K562 (cell line): Measurements from ENCODE around the gene RPL11. TPM values are rescaled to one million over a fixed set of nuclear protein-coding genes. Genes with fewer than 3 reads are reported as not detected.

Experiments used
- ATAC-seq: fragments of 200-7000 bp; cut with Tn5 transposase; 3 replicates; pipeline ENCODE4 v1.9.1; 2020; ENCODE audit warnings: moderate library complexity
- BruUV-seq: library from RNA; stranded (reverse); fragments of 400-500 nt; replicated peaks from 2 replicates; lab custom pipeline; 2021; lab: Mats Ljungman, UMichigan
- CTCF ChIA-PET: fragments of 300-600 bp; formaldehyde crosslinking; extraction: SDS; loops from one replicate; lab custom pipeline; 2021; ENCODE audit warnings: low intra/inter-chr PET ratio; lab: Yijun Ruan, JAX
- POLR2A ChIA-PET: fragments of 300-600, 350-650 bp; sonication (Branson Sonifier 250); formaldehyde crosslinking; extraction: SDS; loops from one replicate; lab custom pipeline; 2021; ENCODE audit warnings: antibody characterized with exemption, inconsistent platforms; lab: Yijun Ruan, JAX
- DNase-seq, 4 experiments: peaks; one replicate each; pipeline versions ENCODE4 v3.0.0 to v3.0.0-alpha.2; 2011 to 2018; ENCODE audit warnings: low spot score in 3 of 4, mixed read lengths in 3 of 4; ENCODE audit errors: extremely low read depth in 1 of 4
- FAIRE-seq: peaks from 2 replicates; lab custom pipeline; 2011; peaks lifted over from hg19 to GRCh38; lab: Jason Lieb, UNC
- H2AFZ ChIP-seq: 2 replicates; pipeline ENCODE4 v1.6.0; 2011; ENCODE audit warnings: low read depth, low read length, control low read depth, inconsistent platforms
- H3K27ac ChIP-seq: fragments of 200-600 bp; 3 replicates; pipeline ENCODE4 v1.8.0; 2011; ENCODE audit warnings: low read depth, mild to moderate bottlenecking, control low read depth, inconsistent platforms, low read length, moderate library complexity, mixed read lengths; ENCODE audit errors: extremely low read depth
- H3K27me3 ChIP-seq, 2 experiments: fragments of 300-600 bp in 1 of 2; 2 replicates in 1 of 2; 3 replicates in 1 of 2; pipeline versions ENCODE4 v1.6.0 to v1.8.0; 2011; ENCODE audit warnings: inconsistent platforms in 2 of 2, low read length in 2 of 2, mild to moderate bottlenecking in 1 of 2, mixed read lengths in 1 of 2, moderate library complexity in 1 of 2; ENCODE audit not compliant: control insufficient read depth in 2 of 2, insufficient read depth in 2 of 2
- H3K36me3 ChIP-seq: fragments of 300-600 bp; 3 replicates; pipeline ENCODE4 v1.8.0; 2011; ENCODE audit warnings: mild to moderate bottlenecking, low read length, inconsistent platforms; ENCODE audit not compliant: control insufficient read depth, insufficient read depth
- H3K4me1 ChIP-seq, 2 experiments: fragments of 200-600 bp in 1 of 2; replicated peaks in 1 of 2; 2 replicates in 1 of 2; 3 replicates in 1 of 2; pipeline versions ENCODE4 v1.5.1 to v1.8.0; 2011; ENCODE audit warnings: inconsistent platforms in 2 of 2, low read length in 2 of 2, mild to moderate bottlenecking in 1 of 2, mixed read lengths in 1 of 2, moderate library complexity in 1 of 2; ENCODE audit not compliant: control insufficient read depth in 2 of 2, insufficient read depth in 2 of 2
- H3K4me2 ChIP-seq: 2 replicates; pipeline ENCODE4 v1.6.1; 2011; ENCODE audit warnings: low read length, control low read depth, inconsistent platforms, mixed read lengths; ENCODE audit not compliant: insufficient read depth
- H3K4me3 ChIP-seq: fragments of 200-600 bp; sonication (generic), shearing (Covaris generic); 2 replicates; pipeline ENCODE4 v1.5.1; 2016; ENCODE audit warnings: control low read depth, inconsistent platforms
- H3K79me2 ChIP-seq: fragments of 200-600 bp; 3 replicates; pipeline ENCODE4 v1.8.0; 2011; ENCODE audit warnings: low read length, inconsistent platforms; ENCODE audit not compliant: control insufficient read depth, insufficient read depth
- H3K9ac ChIP-seq, 2 experiments: 2 replicates each; pipeline versions ENCODE4 v1.6.0 to v1.6.1; 2011; ENCODE audit warnings: low read depth in 2 of 2, low read length in 2 of 2, control low read depth in 1 of 2, inconsistent platforms in 1 of 2, mild to moderate bottlenecking in 1 of 2, mixed read lengths in 1 of 2; ENCODE audit not compliant: insufficient read depth in 1 of 2
- H3K9me1 ChIP-seq: one replicate; pipeline ENCODE4 v1.6.0; 2011; ENCODE audit warnings: inconsistent platforms, mild to moderate bottlenecking, low read length, moderate library complexity; ENCODE audit not compliant: control insufficient read depth, insufficient read depth
- H3K9me3 ChIP-seq: replicated peaks from 2 replicates; pipeline ENCODE4 v1.5.1; 2011; ENCODE audit warnings: low read depth, low read length, inconsistent platforms; ENCODE audit not compliant: control insufficient read depth, insufficient read depth
- H4K20me1 ChIP-seq: replicated peaks from 2 replicates; pipeline ENCODE4 v1.6.1; 2011; ENCODE audit warnings: low read length, inconsistent platforms, mixed read lengths; ENCODE audit not compliant: control insufficient read depth, insufficient read depth
- BCOR ChIP-seq: fragments of 450-650 bp; IDR thresholded peaks from 2 replicates; pipeline ENCODE4 v1.6.1; 2016
- BRD9 ChIP-seq: fragments of 450-650 bp; IDR thresholded peaks from 2 replicates; pipeline ENCODE4 v1.6.1; 2018; ENCODE audit warnings: low read depth; ENCODE audit not compliant: partially characterized antibody
- CREB1 ChIP-seq, 2 experiments: sonication (generic) in 1 of 2; formaldehyde crosslinking in 1 of 2; IDR thresholded peaks; 2 replicates each; pipeline versions ENCODE4 v1.6.1 to v1.8.0; 2012 to 2022; ENCODE audit warnings: inconsistent platforms in 1 of 2, mild to moderate bottlenecking in 1 of 2, missing genetic modification reagents in 1 of 2, moderate library complexity in 1 of 2
- CXXC5 ChIP-seq: fragments of 250-450 bp; sonication (Bioruptor Pico); IDR thresholded peaks from 2 replicates; pipeline ENCODE4 v1.8.0; 2022; ENCODE audit warnings: inconsistent platforms, mild to moderate bottlenecking, moderate library complexity
- FIP1L1 ChIP-seq: fragments of 200-400 bp; formaldehyde crosslinking; IDR thresholded peaks from 2 replicates; pipeline ENCODE4 v1.6.1; 2018; ENCODE audit warnings: mild to moderate bottlenecking, low read depth, low read length; ENCODE audit not compliant: poor library complexity, severe bottlenecking
- FOXA1 ChIP-seq: fragments of 450-650 bp; IDR thresholded peaks from 2 replicates; pipeline ENCODE4 v1.6.1; 2016; ENCODE audit warnings: mild to moderate bottlenecking, borderline replicate concordance
- GTF2F1 ChIP-seq: IDR thresholded peaks from 2 replicates; pipeline ENCODE4 v1.6.1; 2011; ENCODE audit warnings: low read depth, low read length, improper control_type of control experiment
- HDAC2 ChIP-seq: fragments of 450-650 bp; IDR thresholded peaks from 2 replicates; pipeline ENCODE4 v1.6.1; 2016; ENCODE audit warnings: mild to moderate bottlenecking
- KDM1A ChIP-seq, 2 experiments: fragments of 450-650 bp; IDR thresholded peaks; 2 replicates each; pipeline ENCODE4 v1.6.1; 2016; ENCODE audit warnings: mild to moderate bottlenecking in 2 of 2
- MTA2 ChIP-seq: fragments of 450-650 bp; IDR thresholded peaks from 2 replicates; pipeline ENCODE4 v1.6.1; 2016; ENCODE audit warnings: low read depth
- NCOR1 ChIP-seq: fragments of 450-650 bp; IDR thresholded peaks from 2 replicates; pipeline ENCODE4 v1.6.1; 2016; ENCODE audit warnings: mild to moderate bottlenecking, moderate library complexity
- RBM25 ChIP-seq: fragments of 200-400 bp; formaldehyde crosslinking; IDR thresholded peaks from 2 replicates; pipeline ENCODE4 v1.6.1; 2018; ENCODE audit warnings: low read length, low read depth, moderate library complexity; ENCODE audit not compliant: severe bottlenecking
- SMARCA5 ChIP-seq: fragments of 450-650 bp; IDR thresholded peaks from 2 replicates; pipeline ENCODE4 v1.6.1; 2016
- SRSF3 ChIP-seq: fragments of 200-400 bp; formaldehyde crosslinking; IDR thresholded peaks from 2 replicates; pipeline ENCODE4 v1.6.1; 2016; ENCODE audit warnings: mild to moderate bottlenecking, low read length, moderate library complexity; ENCODE audit not compliant: insufficient read depth
- TCF3 ChIP-seq: sonication (generic); formaldehyde crosslinking; IDR thresholded peaks from 2 replicates; pipeline ENCODE4 v1.4.0; 2020; ENCODE audit warnings: mild to moderate bottlenecking, missing genetic modification reagents
- TEAD2 ChIP-seq: fragments of 450-650 bp; IDR thresholded peaks from 2 replicates; pipeline ENCODE4 v1.6.1; 2016; ENCODE audit warnings: missing genetic modification characterization, control low read depth, missing compliant biosample characterization
- ZFP36 ChIP-seq: fragments of 150-350 bp; IDR thresholded peaks from 2 replicates; pipeline ENCODE4 v1.6.1; 2018; ENCODE audit warnings: low read length, low read depth; ENCODE audit not compliant: partially characterized antibody
- ZKSCAN3 ChIP-seq: fragments of 250-450 bp; sonication (Bioruptor Pico); IDR thresholded peaks from 2 replicates; pipeline ENCODE4 v1.4.0; 2020
- ZNF143 ChIP-seq: sonication (generic); formaldehyde crosslinking; IDR thresholded peaks from 2 replicates; pipeline ENCODE4 v1.9.0; 2022; ENCODE audit warnings: mild to moderate bottlenecking, missing genetic modification reagents
- ZNF717 ChIP-seq: fragments of 250-450 bp; sonication (Bioruptor Pico); IDR thresholded peaks from 2 replicates; pipeline ENCODE4 v1.5.0; 2021
- WGBS: fragments of 100-300 bp; shearing (Covaris generic); methylation state at CpG from one replicate; pipeline ENCODE4 v1.1.6; 2016; ENCODE audit warnings: low coverage, mixed read lengths; ENCODE audit not compliant: insufficient coverage; ENCODE audit errors: missing lambda C conversion rate; 5-methylcytosine and 5-hydroxymethylcytosine counted together
- in situ Hi-C: fragments of 300-500 bp; cut with MboI; formaldehyde crosslinking; loops from 4 replicates; pipeline ENCODE4 v1.15.0; 2018; ENCODE audit warnings: inconsistent platforms, mixed read lengths
- intact Hi-C: fragments of 100-400 bp; cut with micrococcal nuclease; formaldehyde crosslinking; loops from 2 replicates; pipeline ENCODE4 v1.14.2; 2022
- polyA plus RNA-seq, 8 experiments: library from polyadenylated mRNA; depleted of rRNA in 4 of 8; stranded (reverse) in 5 of 8; unstranded in 3 of 8; fragments of >200 nt; fragmentation: Nextera tagmentation in 2 of 8; fragmentation: Illumina TruSeq in 1 of 8; extraction: Ambion mirVana in 2 of 8; extraction: Trizol in 1 of 8; gene quantifications; 2 replicates each; pipeline versions ENCODE4 v1.2.1 to v1.2.3, GENCODE V29; 2011 to 2014; ENCODE audit warnings: inconsistent platforms in 1 of 8, missing spikeins in 1 of 8
- total RNA-seq, 7 experiments: library from RNA; depleted of rRNA in 6 of 7; stranded (reverse); fragments of >200 nt in 6 of 7; fragmentation: Illumina TruSeq in 2 of 7; extraction: Trizol in 2 of 7; gene quantifications; 2 replicates each; pipeline versions ENCODE4 v1.2.1 to v1.2.3, GENCODE V29; 2011 to 2021; ENCODE audit warnings: low replicate concordance in 1 of 7
- TF ChIP-seq, protein P1 (sequence below): sonication (generic); formaldehyde crosslinking; IDR thresholded peaks from 2 replicates; pipeline ENCODE4 v1.8.1; 2023; ENCODE audit warnings: missing genetic modification reagents, mild to moderate bottlenecking, borderline replicate concordance

The RPL11 gene
- total and polyA plus RNA-seq, 9 of the 15 experiments (the other 6 are each of a cell fraction or from before 2014, with no cell fraction given) = 1,781 to 4,526 (median 3,111) TPM

DNA sequence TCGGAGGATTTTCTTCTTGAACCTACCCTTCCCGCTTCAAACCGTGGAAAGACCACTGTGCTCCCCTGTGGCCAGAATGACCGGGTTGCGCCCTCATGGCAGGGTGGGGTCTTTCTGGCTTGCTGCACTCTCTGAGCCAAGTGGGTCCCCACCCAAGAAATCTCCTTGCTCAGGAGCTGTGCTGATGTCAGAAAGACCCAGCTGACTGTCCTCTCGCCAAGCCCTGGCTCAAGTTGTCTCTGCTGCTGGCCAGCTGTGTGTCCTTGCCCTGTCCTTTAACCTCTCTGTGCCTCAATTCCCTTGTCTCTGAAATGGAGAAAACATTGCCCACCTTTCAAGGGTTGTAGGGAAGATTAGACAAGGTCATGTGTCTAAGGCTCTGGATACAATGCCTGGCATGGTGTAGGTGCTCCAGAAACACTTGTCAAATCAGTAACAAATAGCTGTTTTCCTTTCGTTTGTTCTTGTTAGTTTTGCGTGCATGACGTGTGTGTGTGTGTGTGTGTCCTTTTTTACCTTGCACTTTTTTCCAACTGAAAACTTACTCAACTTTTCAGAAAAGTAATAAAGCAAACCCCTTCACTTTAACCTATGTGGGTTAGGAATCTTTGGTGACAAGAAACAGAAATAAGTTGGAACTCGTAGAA is 41.1 kb upstream of the RPL11 start:
- no peak overlapping the region for H2AFZ ChIP-seq
- no peaks in the 10 kb centered on the region for H3K9me1 ChIP-seq
- H3K36me3 ChIP-seq = no peaks in the 10 kb centered on the region
- no peaks in the 10 kb centered on the region for H4K20me1 ChIP-seq
- H3K4me1 ChIP-seq = peaks cover 0 to 5% of the 10 kb centered on the region in 2 experiments; a peak in 1 of 5 replicates
- FAIRE-seq (no peak), ATAC-seq (no peak), DNase-seq (no peak)
- BruUV-seq = no TSS peak
- POLR2A ChIA-PET = interaction anchor here (0.6 to 1.1 kb wide), 5 partner anchors 9 to 490 kb away, joined by 3 to 5 read pairs (median 3); no protein-coding TSS in a partner anchor
- peaks cover 35 to 68% of the 10 kb centered on the region in 2 experiments for H3K27me3 ChIP-seq
- H3K27ac ChIP-seq = no peak overlapping the region
- no peak overlapping the region for H3K4me3 ChIP-seq
- H3K79me2 ChIP-seq = no peaks in the 10 kb centered on the region
- CTCF ChIA-PET = no interaction called here
- intact Hi-C loops = no loop called here
- in situ Hi-C loops = no loop called here
- no peak overlapping the region for H3K9ac ChIP-seq
- no peak overlapping the region for H3K4me2 ChIP-seq
- WGBS = 2% methylated on average over 10 of the region's 10 CpGs
- no peaks in the 10 kb centered on the region for H3K9me3 ChIP-seq
- no peak for TF ChIP-seq CREB1 (IDR thresholded peaks at IDR 0.05)
- TF ChIP-seq CREB1 (CRISPR knock-in tag; IDR thresholded peaks at IDR 0.05) = no peak
- TF ChIP-seq CXXC5 = no peak
- TF ChIP-seq RBM25 = peak; percentile 55
- TF ChIP-seq HDAC2 = 0 out of 2 replicates have a peak, but pooled peaks have one; percentile 57
- peak; percentile 36 to 75; a peak in 2 of 4 replicates for TF ChIP-seq KDM1A (IDR thresholded peaks at IDR 0.05)
- TF ChIP-seq NCOR1 = no peak
- no peak for TF ChIP-seq TCF3 (CRISPR knock-in tag)
- TF ChIP-seq SMARCA5 = peak; percentile 69; the same call in 1 of the 2 replicates
- no peak for TF ChIP-seq TEAD2
- TF ChIP-seq ZNF717 (CRISPR knock-in tag) = no peak
- TF ChIP-seq ZNF143 (CRISPR knock-in tag) = no peak
- TF ChIP-seq FIP1L1 = no peak
- TF ChIP-seq ZKSCAN3 (CRISPR knock-in tag) = no peak
- TF ChIP-seq ZFP36 = peak; percentile 83
- TF ChIP-seq MTA2 = no peak
- TF ChIP-seq, protein P1, sequence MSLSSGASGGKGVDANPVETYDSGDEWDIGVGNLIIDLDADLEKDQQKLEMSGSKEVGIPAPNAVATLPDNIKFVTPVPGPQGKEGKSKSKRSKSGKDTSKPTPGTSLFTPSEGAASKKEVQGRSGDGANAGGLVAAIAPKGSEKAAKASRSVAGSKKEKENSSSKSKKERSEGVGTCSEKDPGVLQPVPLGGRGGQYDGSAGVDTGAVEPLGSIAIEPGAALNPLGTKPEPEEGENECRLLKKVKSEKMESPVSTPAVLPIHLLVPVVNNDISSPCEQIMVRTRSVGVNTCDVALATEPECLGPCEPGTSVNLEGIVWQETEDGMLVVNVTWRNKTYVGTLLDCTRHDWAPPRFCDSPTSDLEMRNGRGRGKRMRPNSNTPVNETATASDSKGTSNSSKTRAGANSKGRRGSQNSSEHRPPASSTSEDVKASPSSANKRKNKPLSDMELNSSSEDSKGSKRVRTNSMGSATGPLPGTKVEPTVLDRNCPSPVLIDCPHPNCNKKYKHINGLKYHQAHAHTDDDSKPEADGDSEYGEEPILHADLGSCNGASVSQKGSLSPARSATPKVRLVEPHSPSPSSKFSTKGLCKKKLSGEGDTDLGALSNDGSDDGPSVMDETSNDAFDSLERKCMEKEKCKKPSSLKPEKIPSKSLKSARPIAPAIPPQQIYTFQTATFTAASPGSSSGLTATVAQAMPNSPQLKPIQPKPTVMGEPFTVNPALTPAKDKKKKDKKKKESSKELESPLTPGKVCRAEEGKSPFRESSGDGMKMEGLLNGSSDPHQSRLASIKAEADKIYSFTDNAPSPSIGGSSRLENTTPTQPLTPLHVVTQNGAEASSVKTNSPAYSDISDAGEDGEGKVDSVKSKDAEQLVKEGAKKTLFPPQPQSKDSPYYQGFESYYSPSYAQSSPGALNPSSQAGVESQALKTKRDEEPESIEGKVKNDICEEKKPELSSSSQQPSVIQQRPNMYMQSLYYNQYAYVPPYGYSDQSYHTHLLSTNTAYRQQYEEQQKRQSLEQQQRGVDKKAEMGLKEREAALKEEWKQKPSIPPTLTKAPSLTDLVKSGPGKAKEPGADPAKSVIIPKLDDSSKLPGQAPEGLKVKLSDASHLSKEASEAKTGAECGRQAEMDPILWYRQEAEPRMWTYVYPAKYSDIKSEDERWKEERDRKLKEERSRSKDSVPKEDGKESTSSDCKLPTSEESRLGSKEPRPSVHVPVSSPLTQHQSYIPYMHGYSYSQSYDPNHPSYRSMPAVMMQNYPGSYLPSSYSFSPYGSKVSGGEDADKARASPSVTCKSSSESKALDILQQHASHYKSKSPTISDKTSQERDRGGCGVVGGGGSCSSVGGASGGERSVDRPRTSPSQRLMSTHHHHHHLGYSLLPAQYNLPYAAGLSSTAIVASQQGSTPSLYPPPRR (CRISPR knock-in tag) = no peak
- TF ChIP-seq GTF2F1 = no peak
- no peak for TF ChIP-seq FOXA1
- TF ChIP-seq BRD9 = peak; percentile 67
- TF ChIP-seq SRSF3 = no peak
- TF ChIP-seq BCOR = peak; percentile 84
